IMR-90 (cell line): ENCODE results near the gene CD248. TPM values are rescaled to one million over a fixed set of nuclear protein-coding genes. Genes with fewer than 3 reads are reported as not detected.

ENCODE experiments used
- ATAC-seq: fragments of 200-7000 bp; cut with Tn5 transposase; 2 replicates; pipeline ENCODE4 v1.9.1; 2020; ENCODE audit warnings: low read depth, mild to moderate bottlenecking, moderate library complexity
- BruUV-seq: library from RNA; stranded (reverse); fragments of 400-500 nt; replicated peaks from 2 replicates; lab custom pipeline; 2021; lab: Mats Ljungman, UMichigan
- CTCF ChIA-PET: fragments of 300-600 bp; formaldehyde crosslinking; extraction: SDS; loops from one replicate; lab custom pipeline; 2021; ENCODE audit warnings: antibody characterized with exemption; lab: Yijun Ruan, JAX
- POLR2A ChIA-PET: fragments of 300-600 bp; sonication (Branson Sonifier 250); formaldehyde crosslinking; loops from one replicate; lab custom pipeline; 2022; ENCODE audit warnings: antibody characterized with exemption; ENCODE audit not compliant: unreplicated experiment; lab: Charles Lee
- DNase-seq: peaks from one replicate; pipeline ENCODE4 v3.0.0; 2013
- H2AFZ ChIP-seq: replicated peaks from 2 replicates; pipeline ENCODE3; 2013; ENCODE audit warnings: low read length, mild to moderate bottlenecking; ENCODE audit not compliant: poor library complexity
- H2AK5ac ChIP-seq: 2 replicates; pipeline ENCODE4 v1.6.1; 2013; ENCODE audit warnings: low read depth, low read length, inconsistent platforms
- H2AK9ac ChIP-seq: replicated peaks from 2 replicates; pipeline ENCODE3; 2013; ENCODE audit warnings: mild to moderate bottlenecking, low read depth, low read length, moderate library complexity; ENCODE audit not compliant: poor library complexity
- H2BK120ac ChIP-seq: 2 replicates; pipeline ENCODE4 v1.6.1; 2013; ENCODE audit warnings: low read depth, low read length, inconsistent platforms
- H2BK15ac ChIP-seq: 3 replicates; pipeline ENCODE4 v1.6.1; 2013; ENCODE audit warnings: low read depth, low read length, inconsistent platforms
- H2BK20ac ChIP-seq: 2 replicates; pipeline ENCODE4 v1.6.1; 2013; ENCODE audit warnings: low read depth, mild to moderate bottlenecking, inconsistent platforms, low read length, moderate library complexity
- H2BK5ac ChIP-seq: 2 replicates; pipeline ENCODE4 v1.6.1; 2013; ENCODE audit warnings: mild to moderate bottlenecking, low read depth, low read length, inconsistent platforms; ENCODE audit not compliant: poor library complexity, severe bottlenecking
- H3K14ac ChIP-seq: replicated peaks from 2 replicates; pipeline ENCODE4 v1.6.1; 2013; ENCODE audit warnings: low read depth, low read length, inconsistent platforms
- H3K18ac ChIP-seq: 2 replicates; pipeline ENCODE4 v1.6.1; 2013; ENCODE audit warnings: low read depth, low read length, control low read depth
- H3K23ac ChIP-seq: 2 replicates; pipeline ENCODE4 v1.6.1; 2013; ENCODE audit warnings: low read depth, low read length, inconsistent platforms
- H3K27ac ChIP-seq: 2 replicates; pipeline ENCODE4 v1.5.1; 2013; ENCODE audit warnings: mild to moderate bottlenecking, control low read depth, low read length; ENCODE audit not compliant: insufficient read depth
- H3K27me3 ChIP-seq: 2 replicates; pipeline ENCODE4 v1.6.1; 2013; ENCODE audit warnings: low read length; ENCODE audit not compliant: control insufficient read depth, insufficient read depth
- H3K36me3 ChIP-seq: 2 replicates; pipeline ENCODE4 v1.6.1; 2013; ENCODE audit warnings: low read length, mixed read lengths; ENCODE audit not compliant: control insufficient read depth, insufficient read depth
- H3K4ac ChIP-seq: 2 replicates; pipeline ENCODE4 v1.6.1; 2013; ENCODE audit warnings: low read depth, low read length, inconsistent platforms
- H3K4me1 ChIP-seq: 2 replicates; pipeline ENCODE4 v1.6.1; 2013; ENCODE audit warnings: low read length, mixed read lengths; ENCODE audit not compliant: control insufficient read depth, insufficient read depth
- H3K4me2 ChIP-seq: 2 replicates; pipeline ENCODE4 v1.6.1; 2013; ENCODE audit warnings: low read depth, mild to moderate bottlenecking, control low read depth, low read length, moderate library complexity
- H3K4me3 ChIP-seq: 2 replicates; pipeline ENCODE4 v1.5.1; 2013; ENCODE audit warnings: low read depth, mild to moderate bottlenecking, control low read depth, low read length, moderate library complexity; ENCODE audit not compliant: insufficient read depth
- H3K56ac ChIP-seq: 2 replicates; pipeline ENCODE4 v1.6.1; 2013; ENCODE audit warnings: low read length, inconsistent platforms; ENCODE audit not compliant: insufficient read depth; ENCODE audit errors: extremely low read depth
- H3K79me1 ChIP-seq, 2 experiments: 2 replicates each; pipeline ENCODE4 v1.6.1; 2013; ENCODE audit warnings: low read length in 2 of 2, inconsistent platforms in 1 of 2, low read depth in 1 of 2
- H3K9ac ChIP-seq: 2 replicates; pipeline ENCODE4 v1.6.1; 2013; ENCODE audit warnings: low read depth, low read length, control low read depth
- H3K9me1 ChIP-seq: 2 replicates; pipeline ENCODE4 v1.6.1; 2013; ENCODE audit warnings: low read length, inconsistent platforms; ENCODE audit not compliant: insufficient read depth
- H3K9me3 ChIP-seq: 2 replicates; pipeline ENCODE4 v1.6.1; 2013; ENCODE audit warnings: low read length; ENCODE audit not compliant: control insufficient read depth, insufficient read depth
- H4K20me1 ChIP-seq: 2 replicates; pipeline ENCODE4 v1.6.1; 2013; ENCODE audit warnings: low read length, inconsistent platforms; ENCODE audit not compliant: insufficient read depth
- H4K5ac ChIP-seq: 2 replicates; pipeline ENCODE4 v1.6.1; 2013; ENCODE audit warnings: mild to moderate bottlenecking, low read depth, low read length, control low read depth
- H4K8ac ChIP-seq, 2 experiments: 2 replicates each; pipeline ENCODE4 v1.6.1; 2013; ENCODE audit warnings: low read depth in 2 of 2, low read length in 2 of 2, control low read depth in 1 of 2, inconsistent platforms in 1 of 2
- H4K91ac ChIP-seq: 2 replicates; pipeline ENCODE4 v1.6.1; 2013; ENCODE audit warnings: low read depth, low read length, inconsistent platforms; ENCODE audit not compliant: insufficient read depth
- RFX5 ChIP-seq: IDR thresholded peaks from 2 replicates; pipeline ENCODE4 v1.8.0; 2012; ENCODE audit warnings: low read depth, mild to moderate bottlenecking, low read length, moderate library complexity
- WGBS, 2 experiments: methylation state at CpG; one replicate each; pipeline versions ENCODE4 v1.1.5 to v1.1.7; 2013; ENCODE audit warnings: missing lambda C conversion rate in 2 of 2; ENCODE audit not compliant: insufficient read length in 1 of 2; ENCODE audit errors: extremely low coverage in 2 of 2; 5-methylcytosine and 5-hydroxymethylcytosine counted together
- dilution Hi-C: fragments of 300-500 bp; cut with HindIII; formaldehyde crosslinking; loops from one replicate; pipeline ENCODE4 v1.14.3; 2018; ENCODE audit warnings: low sequenced_read_pairs; ENCODE audit not compliant: unreplicated experiment
- in situ Hi-C: fragments of 300-500 bp; cut with MboI; formaldehyde crosslinking; loops from 3 replicates; pipeline ENCODE4 v1.14.3; 2019; ENCODE audit warnings: low sequenced_read_pairs, inconsistent platforms, mixed read lengths
- intact Hi-C: fragments of 100-400 bp; cut with micrococcal nuclease; formaldehyde crosslinking; loops from 2 replicates; pipeline ENCODE4 v1.10.0; 2022
- polyA plus RNA-seq, 3 experiments: library from polyadenylated mRNA; depleted of rRNA; stranded (reverse); fragments of >200 nt; gene quantifications; 2 replicates each; pipeline ENCODE4 v1.2.3, GENCODE V29; 2012; ENCODE audit warnings: low replicate concordance in 1 of 3
- total RNA-seq: library from RNA; depleted of rRNA; stranded (reverse); fragments of >200 nt; gene quantifications from 2 replicates; pipeline ENCODE4 v1.2.3, GENCODE V29; 2012

Gene CD248
- total and polyA plus RNA-seq, 2 of the 4 experiments (the other 2 are of a cell fraction), result 19.5 to 223 TPM

DNA sequence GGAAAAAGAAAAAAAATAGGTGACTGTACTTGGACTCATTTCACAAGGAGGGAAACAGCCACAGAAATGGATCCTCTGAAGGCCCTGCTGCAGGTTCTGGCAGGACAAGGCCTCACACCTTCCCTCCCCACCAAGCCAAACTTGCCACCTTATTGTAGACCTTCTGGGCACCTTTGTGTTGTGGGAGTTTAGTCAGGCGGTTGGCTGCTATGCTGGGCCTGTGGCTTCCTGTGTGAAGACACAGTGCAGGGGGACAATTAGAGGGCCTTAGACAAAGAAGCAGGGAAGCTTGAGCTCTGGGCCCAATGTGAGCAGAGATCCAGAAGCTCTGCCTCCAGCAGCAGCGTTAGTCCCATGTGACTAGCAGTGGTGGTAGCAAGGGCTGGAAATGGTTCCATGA is 44.2 kb downstream of the CD248 start:
- Histone ChIP-seq H4K8ac (no peak overlapping the region), H2BK15ac (no peak overlapping the region), H2AFZ (no peak overlapping the region), H3K4me1 (peaks cover 2% of the 10 kb centered on the region; the same call in 1 of the 2 replicates), H4K5ac (no peak overlapping the region), H2BK120ac (no peak overlapping the region), H3K9me1 (peaks cover 2% of the 10 kb centered on the region; the same call in 1 of the 2 replicates), H4K91ac (no peak overlapping the region), H3K18ac (no peak overlapping the region), H3K9ac (no peak overlapping the region), H3K27ac (no peak overlapping the region), H3K27me3 (no peaks in the 10 kb centered on the region), H3K4me3 (no peak overlapping the region), H3K56ac (no peak overlapping the region), H4K20me1 (peaks cover 39% of the 10 kb centered on the region; the same call in 1 of the 2 replicates), H3K36me3 (peaks cover 50% of the 10 kb centered on the region), H3K4ac (no peak overlapping the region), H3K23ac (no peak overlapping the region), H2AK9ac (no peak overlapping the region), H3K14ac (no peak overlapping the region), H2AK5ac (no peak overlapping the region), H3K79me1 (peaks cover 10 to 44% of the 10 kb centered on the region in 2 experiments), H2BK5ac (no peak overlapping the region), H3K4me2 (no peak overlapping the region), H2BK20ac (no peak overlapping the region), H3K9me3 (no peaks in the 10 kb centered on the region)
- TF ChIP-seq RFX5, result no peak
- in situ Hi-C loops (no loop called here), intact Hi-C loops (no loop called here), dilution Hi-C loops (no loop called here)
- WGBS, 2 experiments, result no CpG with 5 or more reads among the region's 2 CpGs
- DNase-seq (no peak), ATAC-seq (no peak)
- POLR2A ChIA-PET, result no interaction called here
- no TSS peak for BruUV-seq
- CTCF ChIA-PET, result interaction anchor here (1.3 kb wide), 1 partner anchor 10 kb away, joined by 3 read pairs; no protein-coding TSS in a partner anchor
